Anterior cingulate cortex (tissue), 58 donors: Measurements from ENCODE around the gene SLC10A3.

ENCODE experiments used
- DNase-seq, 58 donors: peaks; one replicate each; lab custom pipeline; 2025; lab: John Stamatoyannopoulos, UW

The SLC10A3 gene

GRCh38 chrX:154443992-154444754 lies 46.3 kb downstream of the SLC10A3 start, which contains the start of gene FAM50A:
FAM50A (plus strand) TSS chrX:154444141; CDS start chrX:154444236, 95 bp downstream.
- peak in 51 of 58 donors; percentile 6 to 80 (median 54) for DNase-seq

- no peak for DNase-seq
Observed at GRCh38 chrX:154443479-154443910, 46.9 kb downstream of the SLC10A3 start.

DNA sequence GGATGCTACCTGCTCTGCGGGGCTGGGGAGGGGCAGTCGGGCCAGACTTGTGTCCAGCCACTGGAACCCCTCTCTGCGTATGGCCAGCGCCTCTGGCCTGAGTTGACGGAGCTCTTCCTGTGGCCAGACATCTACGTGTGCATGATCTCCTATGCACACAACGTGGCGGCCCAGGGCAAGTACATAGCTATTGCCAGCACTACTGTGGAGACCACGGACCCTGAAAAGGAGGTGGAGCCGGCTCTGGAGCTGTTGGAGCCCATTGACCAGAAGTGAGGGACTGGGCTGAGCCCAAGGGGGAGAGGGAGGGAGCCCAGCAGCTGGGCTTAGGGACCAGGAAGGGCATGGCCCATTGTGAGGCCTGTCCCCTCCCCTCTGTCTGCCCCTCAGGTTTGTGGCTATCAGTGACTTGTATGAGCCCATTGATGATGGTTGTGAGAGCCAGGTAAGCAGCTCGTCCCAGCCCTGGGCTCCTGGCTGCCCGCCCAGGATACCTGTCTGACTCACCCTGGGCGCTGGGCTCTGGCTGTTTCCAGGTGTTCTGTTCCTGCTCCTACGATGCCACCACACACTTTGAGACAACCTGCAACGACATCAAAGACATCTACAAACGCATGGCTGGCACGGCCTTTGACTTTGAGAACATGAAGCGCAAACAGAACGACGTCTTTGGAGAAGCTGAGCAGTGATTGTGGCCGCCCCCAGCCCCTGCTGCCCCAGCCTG lies 48.3 kb downstream of the SLC10A3 start:
- no peak for DNase-seq

DNA sequence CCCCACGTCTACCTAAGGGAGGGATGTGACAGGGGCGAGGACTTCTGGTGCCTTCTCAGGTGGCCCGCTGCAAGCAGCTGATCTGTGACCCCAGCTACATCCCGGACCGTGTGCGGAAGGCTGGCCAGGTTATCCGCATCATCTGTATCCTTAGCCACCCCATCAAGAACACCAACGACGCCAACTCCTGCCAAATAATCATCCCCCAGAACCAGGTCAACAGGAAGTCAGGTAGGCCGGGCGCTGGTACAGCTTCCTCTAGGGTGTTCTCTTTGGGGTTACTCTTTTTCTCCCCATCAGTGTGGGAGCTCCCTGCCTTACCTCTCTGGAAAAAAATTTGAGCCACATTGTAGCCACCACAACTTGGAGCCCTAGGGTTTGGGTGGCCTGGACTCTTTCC lies 48.9 kb downstream of the SLC10A3 start:
- DNase-seq: no peak

GRCh38 chrX:154440623-154441357 lies 49.6 kb downstream of the SLC10A3 start:
- DNase-seq: no peak

GRCh38 chrX:154439841-154440240 lies 50.6 kb downstream of the SLC10A3 start:
- DNase-seq: no peak

- peak in 1 of 58 donors; percentile 2 for DNase-seq
Observed at GRCh38 chrX:154437971-154438893, 52.2 kb downstream of the SLC10A3 start.
